HCT116 (cell line): ENCODE data around the gene PDE4B. TPM values are rescaled to one million over a fixed set of nuclear protein-coding genes. Genes with fewer than 3 reads are reported as not detected.

Experiments used
- ATAC-seq: fragments of 200-7000 bp; cut with Tn5 transposase; 2 replicates; pipeline ENCODE4 v1.9.1; 2020; ENCODE audit warnings: mild to moderate bottlenecking, moderate library complexity
- BruUV-seq: library from RNA; stranded (reverse); fragments of 400-500 nt; replicated peaks from 2 replicates; lab custom pipeline; 2021; lab: Mats Ljungman, UMichigan
- CTCF ChIA-PET: fragments of 300-600 bp; sonication (Branson Sonifier 250); formaldehyde crosslinking; loops from one replicate; lab custom pipeline; 2021; ENCODE audit warnings: antibody characterized with exemption; lab: Charles Lee
- POLR2A ChIA-PET: fragments of 300-600, 350-600 bp; sonication (Branson Sonifier 250); formaldehyde crosslinking; loops from one replicate; lab custom pipeline; 2021; ENCODE audit warnings: antibody characterized with exemption; lab: Charles Lee
- RAD21 ChIA-PET, 2 experiments: fragments of 300-600 bp; sonication (Branson Sonifier 250); formaldehyde crosslinking; loops; one replicate each; lab custom pipeline; 2023; ENCODE audit warnings: low total read pairs in 2 of 2; ENCODE audit not compliant: uncharacterized antibody in 2 of 2, unreplicated experiment in 2 of 2, low non-redundant PET in 1 of 2; lab: Charles Lee
- DNase-seq: peaks from one replicate; pipeline ENCODE4 v3.0.0-alpha.2; 2010; ENCODE audit warnings: low read depth, low spot score
- H2AFZ ChIP-seq: fragments of 200-600 bp; shearing (Covaris generic), sonication (generic); 2 replicates; pipeline ENCODE4 v1.6.1; 2017; ENCODE audit warnings: low read depth, mixed run types, mixed read lengths, antibody characterized with exemption, low read length; ENCODE audit not compliant: poor library complexity, severe bottlenecking
- H3K27ac ChIP-seq: 2 replicates; pipeline ENCODE4 v1.5.1; 2012; ENCODE audit warnings: low read depth, low read length
- H3K27me3 ChIP-seq: fragments of 200-600 bp; sonication (generic); 2 replicates; pipeline ENCODE4 v1.6.1; 2016; ENCODE audit warnings: mixed run types, low read length, mixed read lengths; ENCODE audit not compliant: insufficient read depth
- H3K36me3 ChIP-seq, 2 experiments: fragments of 200-500 bp in 1 of 2; fragments of 200-600 bp in 1 of 2; sonication (Bioruptor generic) in 1 of 2; sonication (generic) in 1 of 2; 2 replicates each; pipeline versions ENCODE4 v1.5.1 to v1.6.1; 2014 to 2016; ENCODE audit warnings: low read length in 2 of 2, inconsistent platforms in 1 of 2, mixed read lengths in 1 of 2, mixed run types in 1 of 2; ENCODE audit not compliant: insufficient read depth in 2 of 2, control insufficient read depth in 1 of 2
- H3K4me1 ChIP-seq, 2 experiments: fragments of 200-600 bp in 1 of 2; sonication (generic) in 1 of 2; 2 replicates each; pipeline versions ENCODE4 v1.5.1 to v1.6.1; 2012 to 2017; ENCODE audit warnings: low read length in 2 of 2, inconsistent platforms in 1 of 2, mild to moderate bottlenecking in 1 of 2, mixed read lengths in 1 of 2, mixed run types in 1 of 2, moderate library complexity in 1 of 2; ENCODE audit not compliant: insufficient read depth in 2 of 2, control insufficient read depth in 1 of 2
- H3K4me2 ChIP-seq: fragments of 200-600 bp; sonication (generic); 2 replicates; pipeline ENCODE4 v1.6.1; 2017; ENCODE audit warnings: mixed run types, low read length, mixed read lengths
- H3K4me3 ChIP-seq, 2 experiments: fragments of 200-600 bp in 1 of 2; sonication (generic) in 1 of 2; replicated peaks in 1 of 2; 2 replicates each; pipeline ENCODE4 v1.5.1; 2011 to 2016; ENCODE audit warnings: low read length in 2 of 2, control low read depth in 1 of 2, low read depth in 1 of 2, mild to moderate bottlenecking in 1 of 2, mixed read lengths in 1 of 2, mixed run types in 1 of 2
- H3K79me2 ChIP-seq: fragments of 200-600 bp; sonication (generic); 2 replicates; pipeline ENCODE4 v1.6.1; 2017; ENCODE audit warnings: mild to moderate bottlenecking, mixed run types, low read length, moderate library complexity, mixed read lengths; ENCODE audit not compliant: insufficient read depth
- H3K9ac ChIP-seq: fragments of 200-600 bp; sonication (generic); 2 replicates; pipeline ENCODE4 v1.6.1; 2016; ENCODE audit warnings: low read length, mixed read lengths
- H3K9me2 ChIP-seq: fragments of 200-600 bp; sonication (generic), shearing (Covaris generic); 2 replicates; pipeline ENCODE4 v1.6.1; 2017; ENCODE audit warnings: mixed run types, mild to moderate bottlenecking, moderate library complexity; ENCODE audit not compliant: insufficient read depth
- H3K9me3 ChIP-seq, 2 experiments: fragments of 200-500 bp in 1 of 2; fragments of 200-600 bp in 1 of 2; sonication (Bioruptor generic) in 1 of 2; sonication (generic) in 1 of 2; 2 replicates each; pipeline ENCODE4 v1.6.1; 2014 to 2017; ENCODE audit warnings: low read length in 2 of 2, mixed read lengths in 2 of 2, inconsistent platforms in 1 of 2, low read depth in 1 of 2, mild to moderate bottlenecking in 1 of 2, mixed run types in 1 of 2, moderate library complexity in 1 of 2; ENCODE audit not compliant: control insufficient read depth in 1 of 2, insufficient read depth in 1 of 2
- H4K20me1 ChIP-seq: fragments of 200-600 bp; sonication (generic), shearing (Covaris generic); 2 replicates; pipeline ENCODE4 v1.6.1; 2017; ENCODE audit warnings: mixed run types, mild to moderate bottlenecking, moderate library complexity; ENCODE audit not compliant: insufficient read depth
- CEBPB ChIP-seq: IDR thresholded peaks from 2 replicates; pipeline ENCODE4 v1.6.1; 2012; ENCODE audit warnings: low read depth
- ELF1 ChIP-seq: IDR thresholded peaks from 2 replicates; pipeline ENCODE4 v1.6.1; 2012; ENCODE audit warnings: low read depth, borderline replicate concordance
- EZH2 ChIP-seq: fragments of 200-600 bp; sonication (generic); IDR thresholded peaks from 2 replicates; pipeline ENCODE4 v1.6.1; 2017; ENCODE audit warnings: antibody characterized with exemption, mixed run types
- EZH2phosphoT487 ChIP-seq: fragments of 200-600 bp; IDR thresholded peaks from 2 replicates; pipeline ENCODE4 v1.6.1; 2018; ENCODE audit warnings: antibody characterized with exemption, borderline replicate concordance
- POLR2A ChIP-seq: IDR thresholded peaks from 2 replicates; pipeline ENCODE4 v1.7.0; 2011; ENCODE audit warnings: borderline replicate concordance; ENCODE audit not compliant: insufficient read depth, insufficient read length; ENCODE audit errors: extremely low read depth
- POLR2AphosphoS5 ChIP-seq: IDR thresholded peaks from 2 replicates; pipeline ENCODE4 v1.6.1; 2011; ENCODE audit warnings: mild to moderate bottlenecking, low read depth, low read length, moderate library complexity
- RAD21 ChIP-seq: IDR thresholded peaks from 2 replicates; pipeline ENCODE4 v1.6.1; 2012; ENCODE audit warnings: low read depth, mild to moderate bottlenecking
- SIN3A ChIP-seq: IDR thresholded peaks from 2 replicates; pipeline ENCODE4 v1.6.1; 2012; ENCODE audit warnings: low read depth
- SP1 ChIP-seq: IDR thresholded peaks from 2 replicates; pipeline ENCODE4 v1.6.1; 2012; ENCODE audit warnings: low read depth
- SRF ChIP-seq: IDR thresholded peaks from 2 replicates; pipeline ENCODE4 v1.6.1; 2012; ENCODE audit warnings: low read depth
- YY1 ChIP-seq: IDR thresholded peaks from 2 replicates; pipeline ENCODE4 v1.6.1; 2011; ENCODE audit warnings: low read length, low read depth, moderate library complexity, mild to moderate bottlenecking; ENCODE audit not compliant: insufficient replicate concordance; ENCODE audit errors: extremely low read depth
- ZFX ChIP-seq: fragments of 450-650 bp; IDR thresholded peaks from 2 replicates; pipeline ENCODE4 v1.6.1; 2017
- intact Hi-C: fragments of 100-400 bp; cut with micrococcal nuclease; formaldehyde crosslinking; loops from 2 replicates; pipeline ENCODE4 v1.10.0; 2022
- total RNA-seq: library from RNA; stranded (reverse); gene quantifications from one replicate; pipeline ENCODE4 v1.2.1, GENCODE V29; 2021; ENCODE audit not compliant: unreplicated experiment
- TF ChIP-seq, protein P1 (sequence below): IDR thresholded peaks from 2 replicates; pipeline ENCODE4 v1.6.1; 2012
- TF ChIP-seq, protein P2 (sequence below): IDR thresholded peaks from 2 replicates; pipeline ENCODE4 v1.6.1; 2011; ENCODE audit warnings: mild to moderate bottlenecking, low read length, moderate library complexity; ENCODE audit not compliant: insufficient replicate concordance; ENCODE audit errors: extremely low read depth
- TF ChIP-seq, protein P3 (sequence below): IDR thresholded peaks from 2 replicates; pipeline ENCODE4 v1.6.1; 2012

Gene PDE4B
- total RNA-seq, 1 experiment from 2014 or later, result 76.9 TPM

DNA sequence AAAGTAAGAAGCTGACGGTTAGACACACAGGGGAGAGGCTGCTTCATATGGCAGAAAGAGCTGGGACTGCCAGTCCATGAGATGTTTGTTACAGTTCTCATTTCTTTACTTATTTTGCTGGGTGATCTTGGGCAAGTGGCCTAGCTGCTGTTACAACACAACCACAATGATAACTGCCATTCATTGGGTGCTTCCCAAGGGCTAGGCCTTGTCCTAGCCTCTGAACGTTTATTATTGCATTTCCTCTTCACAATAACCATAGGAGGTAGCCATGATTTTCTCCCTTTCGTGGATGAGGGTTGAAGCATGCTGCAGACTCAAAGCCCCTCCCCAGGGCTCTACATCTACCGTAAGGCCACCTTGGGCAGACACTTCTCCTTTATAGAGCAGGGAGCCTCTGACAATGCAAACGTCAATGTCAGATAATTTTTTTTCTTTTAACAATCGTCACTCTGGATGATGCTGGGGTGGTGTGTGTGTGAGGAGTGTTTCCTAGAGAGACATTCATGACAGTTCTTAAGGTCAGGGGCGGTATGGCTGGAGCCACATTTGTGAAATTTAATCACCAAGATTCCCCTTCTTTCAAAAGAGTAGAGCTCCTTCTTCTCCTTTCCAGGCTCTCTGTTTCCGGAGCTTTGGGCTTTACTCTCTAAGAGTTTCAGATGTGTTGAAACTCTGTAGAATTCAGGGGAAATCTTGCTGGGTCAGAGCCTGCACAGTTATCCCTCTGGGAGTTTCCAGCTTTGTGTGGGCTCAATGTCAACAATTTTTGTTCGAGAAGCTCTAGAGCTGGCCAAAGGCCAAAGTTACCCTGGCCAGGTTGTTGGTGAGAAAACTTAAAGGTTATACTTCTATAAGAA lies 602.7 kb downstream of the PDE4B start:
- no peaks in the 10 kb centered on the region for H4K20me1 ChIP-seq
- no peaks in the 10 kb centered on the region for H3K9me2 ChIP-seq
- BruUV-seq, result no TSS peak
- no peaks in the 10 kb centered on the region for H3K79me2 ChIP-seq
- no peak overlapping the region for H2AFZ ChIP-seq
- H3K27ac ChIP-seq, result no peak overlapping the region
- ChIA-PET RAD21 (no interaction called here), POLR2A (interaction anchor here (0.6 kb wide), 1 partner anchor 53 kb away, joined by 3 read pairs; no protein-coding TSS in a partner anchor), CTCF (no interaction called here)
- H3K4me3 ChIP-seq, result no peak overlapping the region
- no peak overlapping the region for H3K9ac ChIP-seq
- H3K4me2 ChIP-seq, result no peak overlapping the region
- intact Hi-C loops, result no loop called here
- ATAC-seq (no peak), DNase-seq (no peak)
- no peaks in the 10 kb centered on the region for H3K27me3 ChIP-seq
- no peak for TF ChIP-seq EZH2phosphoT487
- no peak for TF ChIP-seq SIN3A
- TF ChIP-seq CEBPB, result no peak
- H3K9me3 ChIP-seq, result peaks cover 0 to 2% of the 10 kb centered on the region in 2 experiments; a peak in 1 of 4 replicates
- H3K4me1 ChIP-seq, result no peaks in the 10 kb centered on the region
- H3K36me3 ChIP-seq, result no peaks in the 10 kb centered on the region

DNA sequence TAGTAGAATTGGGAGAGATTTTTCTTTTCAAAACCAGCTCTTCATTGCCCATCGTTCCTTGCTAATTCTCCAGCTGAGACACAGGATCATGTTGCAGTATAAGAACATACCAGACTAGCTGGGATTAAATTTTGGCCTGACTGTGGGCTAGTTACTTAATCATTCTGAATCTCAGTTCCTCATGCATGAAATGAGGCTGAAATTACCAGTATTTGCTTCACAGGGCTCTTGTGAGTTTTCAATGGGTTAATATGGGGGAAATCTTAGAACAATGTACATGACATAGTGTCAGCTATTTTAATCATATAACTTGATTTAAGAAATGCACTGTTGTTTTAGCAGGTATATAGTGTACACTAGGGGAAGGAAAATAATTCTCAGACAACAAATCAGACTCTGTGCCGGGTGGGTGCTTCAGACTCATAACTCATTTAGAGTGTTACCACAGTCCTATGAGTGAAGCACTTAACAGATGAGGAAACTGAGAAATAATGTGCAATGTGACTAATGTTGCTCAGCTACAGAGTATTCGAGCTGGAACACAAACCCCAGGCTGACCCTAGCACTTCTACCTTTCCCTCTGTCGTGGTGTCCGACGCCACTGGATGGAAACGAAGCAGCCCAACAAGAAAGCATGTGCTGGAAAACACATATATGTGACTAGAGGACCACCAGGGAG lies 603.7 kb downstream of the PDE4B start:
- no peak overlapping the region for H3K27ac ChIP-seq
- H2AFZ ChIP-seq, result no peak overlapping the region
- BruUV-seq, result no TSS peak
- ATAC-seq (no peak), DNase-seq (no peak)
- H4K20me1 ChIP-seq, result no peaks in the 10 kb centered on the region
- no peak overlapping the region for H3K9ac ChIP-seq
- no peaks in the 10 kb centered on the region for H3K9me3 ChIP-seq
- no peaks in the 10 kb centered on the region for H3K79me2 ChIP-seq
- intact Hi-C loops, result no loop called here
- no peaks in the 10 kb centered on the region for H3K9me2 ChIP-seq
- POLR2A ChIA-PET, result no interaction called here
- H3K4me3 ChIP-seq, result no peak overlapping the region
- H3K27me3 ChIP-seq, result no peaks in the 10 kb centered on the region
- H3K4me2 ChIP-seq, result no peak overlapping the region
- H3K4me1 ChIP-seq, result no peaks in the 10 kb centered on the region
- H3K36me3 ChIP-seq, result no peaks in the 10 kb centered on the region
- TF ChIP-seq, protein P1, sequence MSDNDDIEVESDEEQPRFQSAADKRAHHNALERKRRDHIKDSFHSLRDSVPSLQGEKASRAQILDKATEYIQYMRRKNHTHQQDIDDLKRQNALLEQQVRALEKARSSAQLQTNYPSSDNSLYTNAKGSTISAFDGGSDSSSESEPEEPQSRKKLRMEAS, result no peak
- TF ChIP-seq EZH2 (no peak), ZFX (no peak), ELF1 (no peak), POLR2A (no peak), POLR2AphosphoS5 (no peak), SP1 (no peak), SRF (no peak), RAD21 (no peak), YY1 (no peak), EZH2phosphoT487 (no peak), CEBPB (no peak)
- TF ChIP-seq, protein P2, sequence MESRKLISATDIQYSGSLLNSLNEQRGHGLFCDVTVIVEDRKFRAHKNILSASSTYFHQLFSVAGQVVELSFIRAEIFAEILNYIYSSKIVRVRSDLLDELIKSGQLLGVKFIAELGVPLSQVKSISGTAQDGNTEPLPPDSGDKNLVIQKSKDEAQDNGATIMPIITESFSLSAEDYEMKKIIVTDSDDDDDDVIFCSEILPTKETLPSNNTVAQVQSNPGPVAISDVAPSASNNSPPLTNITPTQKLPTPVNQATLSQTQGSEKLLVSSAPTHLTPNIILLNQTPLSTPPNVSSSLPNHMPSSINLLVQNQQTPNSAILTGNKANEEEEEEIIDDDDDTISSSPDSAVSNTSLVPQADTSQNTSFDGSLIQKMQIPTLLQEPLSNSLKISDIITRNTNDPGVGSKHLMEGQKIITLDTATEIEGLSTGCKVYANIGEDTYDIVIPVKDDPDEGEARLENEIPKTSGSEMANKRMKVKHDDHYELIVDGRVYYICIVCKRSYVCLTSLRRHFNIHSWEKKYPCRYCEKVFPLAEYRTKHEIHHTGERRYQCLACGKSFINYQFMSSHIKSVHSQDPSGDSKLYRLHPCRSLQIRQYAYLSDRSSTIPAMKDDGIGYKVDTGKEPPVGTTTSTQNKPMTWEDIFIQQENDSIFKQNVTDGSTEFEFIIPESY, result no peak
- TF ChIP-seq, protein P3, sequence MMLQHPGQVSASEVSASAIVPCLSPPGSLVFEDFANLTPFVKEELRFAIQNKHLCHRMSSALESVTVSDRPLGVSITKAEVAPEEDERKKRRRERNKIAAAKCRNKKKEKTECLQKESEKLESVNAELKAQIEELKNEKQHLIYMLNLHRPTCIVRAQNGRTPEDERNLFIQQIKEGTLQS, result no peak
- RAD21 ChIA-PET, result no interaction called here
- CTCF ChIA-PET, result no interaction called here
